Omental fat pad (tissue), 4 donors: ENCODE results near the gene CMBL. TPM values are rescaled to one million over a fixed set of nuclear protein-coding genes. Genes with fewer than 3 reads are reported as not detected.

Experiments
- ATAC-seq: fragments of 150-250 bp; one replicate; pipeline ENCODE4 v1.9.1; 2016; ENCODE audit warnings: mild to moderate bottlenecking, moderate library complexity; ENCODE audit not compliant: low FRiP score
- DNase-seq: peaks from one replicate; pipeline ENCODE4 v3.0.0-alpha.2; 2019; ENCODE audit warnings: low spot score
- total RNA-seq, 4 donors: library from RNA; depleted of rRNA; stranded (reverse); fragments of >200 nt; gene quantifications; one replicate each; pipeline ENCODE4 v1.1.0, GENCODE V29; 2016
- TF ChIP-seq, protein P1 (sequence below), 3 donors: fragments of 450-650 bp; IDR thresholded peaks; one replicate each; pipeline ENCODE4 v1.5.1; 2016 to 2017; ENCODE audit warnings: antibody characterized with exemption in 3 of 3, mild to moderate bottlenecking in 3 of 3, moderate library complexity in 2 of 3

Gene CMBL
- total RNA-seq, 4 donors from 2014 or later = 7.1 to 16.7 (median 8.7) TPM

DNA sequence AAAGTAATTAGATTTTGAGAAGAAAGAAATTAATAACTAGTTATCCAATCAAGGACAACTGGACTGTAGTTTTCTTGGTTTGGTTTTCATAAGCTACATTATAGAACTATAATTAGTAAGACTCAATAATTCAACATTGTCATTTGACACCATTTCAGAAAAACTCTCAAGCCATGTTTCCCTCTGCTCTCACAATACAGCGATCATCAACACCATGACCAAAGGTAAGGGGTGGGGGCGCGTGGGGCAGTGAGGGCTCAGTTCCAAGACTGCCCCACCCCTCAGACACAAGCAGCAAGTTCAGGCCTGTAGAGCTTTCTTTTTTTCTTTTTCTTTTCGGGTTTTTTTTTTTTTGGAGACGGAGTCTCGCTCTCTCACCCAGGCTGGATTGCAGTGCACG, 6.4 kb downstream of the CMBL start:
- ATAC-seq = no peak
- TF ChIP-seq, protein P1, sequence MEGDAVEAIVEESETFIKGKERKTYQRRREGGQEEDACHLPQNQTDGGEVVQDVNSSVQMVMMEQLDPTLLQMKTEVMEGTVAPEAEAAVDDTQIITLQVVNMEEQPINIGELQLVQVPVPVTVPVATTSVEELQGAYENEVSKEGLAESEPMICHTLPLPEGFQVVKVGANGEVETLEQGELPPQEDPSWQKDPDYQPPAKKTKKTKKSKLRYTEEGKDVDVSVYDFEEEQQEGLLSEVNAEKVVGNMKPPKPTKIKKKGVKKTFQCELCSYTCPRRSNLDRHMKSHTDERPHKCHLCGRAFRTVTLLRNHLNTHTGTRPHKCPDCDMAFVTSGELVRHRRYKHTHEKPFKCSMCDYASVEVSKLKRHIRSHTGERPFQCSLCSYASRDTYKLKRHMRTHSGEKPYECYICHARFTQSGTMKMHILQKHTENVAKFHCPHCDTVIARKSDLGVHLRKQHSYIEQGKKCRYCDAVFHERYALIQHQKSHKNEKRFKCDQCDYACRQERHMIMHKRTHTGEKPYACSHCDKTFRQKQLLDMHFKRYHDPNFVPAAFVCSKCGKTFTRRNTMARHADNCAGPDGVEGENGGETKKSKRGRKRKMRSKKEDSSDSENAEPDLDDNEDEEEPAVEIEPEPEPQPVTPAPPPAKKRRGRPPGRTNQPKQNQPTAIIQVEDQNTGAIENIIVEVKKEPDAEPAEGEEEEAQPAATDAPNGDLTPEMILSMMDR (IDR thresholded peaks at IDR 0.05) = no peak
- DNase-seq = no peak

DNA sequence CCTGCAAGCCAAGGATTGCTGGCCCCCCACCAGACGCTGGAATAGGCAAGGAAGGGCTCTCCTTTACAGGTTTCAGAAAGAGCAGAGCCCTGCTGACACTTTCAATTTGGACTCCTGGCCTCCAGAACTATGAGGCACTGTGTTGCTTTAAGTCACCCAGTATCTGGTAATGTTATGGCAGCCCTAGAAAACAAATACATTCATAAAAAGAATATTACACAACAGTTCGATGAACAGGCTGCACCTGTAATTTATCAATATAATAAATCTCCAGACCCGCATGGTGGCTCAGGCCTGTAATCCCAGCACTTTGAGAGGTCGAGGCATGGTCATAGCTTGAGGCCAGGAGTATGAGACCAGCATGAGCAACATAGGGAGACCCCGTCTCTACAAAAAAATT, 7.5 kb downstream of the CMBL start:
- DNase-seq (no peak), ATAC-seq (no peak)
- TF ChIP-seq, protein P1 (IDR thresholded peaks at IDR 0.05) = no peak

DNA sequence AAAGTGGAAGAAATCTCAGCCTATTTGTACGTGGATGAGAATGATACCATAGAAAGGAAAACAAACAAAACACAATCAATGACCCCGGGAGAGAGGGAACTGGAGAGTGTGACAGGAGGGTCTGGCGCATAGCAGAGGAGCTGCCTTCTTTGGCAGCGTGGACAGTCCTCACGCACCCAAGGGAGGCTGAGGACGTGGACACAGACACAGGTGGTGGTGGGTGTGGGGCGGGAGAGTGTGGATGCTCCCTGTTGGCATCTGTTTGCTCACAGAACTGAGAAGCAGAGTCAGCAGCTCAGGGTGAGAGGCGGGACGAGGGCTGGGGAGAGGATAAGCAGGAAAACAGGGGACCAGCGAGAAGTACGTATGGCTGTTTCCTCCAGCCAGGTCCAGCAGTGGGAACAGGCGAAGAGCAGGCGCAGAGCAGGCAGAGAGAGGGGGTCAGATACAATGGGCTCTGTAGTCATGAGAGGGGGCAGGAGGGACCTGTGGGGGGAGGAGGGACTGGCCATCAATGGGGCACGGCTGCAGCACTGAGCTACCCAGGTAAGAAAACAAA, 10.0 kb downstream of the CMBL start:
- ATAC-seq (no peak), DNase-seq (no peak)
- TF ChIP-seq, protein P1 (IDR thresholded peaks at IDR 0.05) = no peak

DNA sequence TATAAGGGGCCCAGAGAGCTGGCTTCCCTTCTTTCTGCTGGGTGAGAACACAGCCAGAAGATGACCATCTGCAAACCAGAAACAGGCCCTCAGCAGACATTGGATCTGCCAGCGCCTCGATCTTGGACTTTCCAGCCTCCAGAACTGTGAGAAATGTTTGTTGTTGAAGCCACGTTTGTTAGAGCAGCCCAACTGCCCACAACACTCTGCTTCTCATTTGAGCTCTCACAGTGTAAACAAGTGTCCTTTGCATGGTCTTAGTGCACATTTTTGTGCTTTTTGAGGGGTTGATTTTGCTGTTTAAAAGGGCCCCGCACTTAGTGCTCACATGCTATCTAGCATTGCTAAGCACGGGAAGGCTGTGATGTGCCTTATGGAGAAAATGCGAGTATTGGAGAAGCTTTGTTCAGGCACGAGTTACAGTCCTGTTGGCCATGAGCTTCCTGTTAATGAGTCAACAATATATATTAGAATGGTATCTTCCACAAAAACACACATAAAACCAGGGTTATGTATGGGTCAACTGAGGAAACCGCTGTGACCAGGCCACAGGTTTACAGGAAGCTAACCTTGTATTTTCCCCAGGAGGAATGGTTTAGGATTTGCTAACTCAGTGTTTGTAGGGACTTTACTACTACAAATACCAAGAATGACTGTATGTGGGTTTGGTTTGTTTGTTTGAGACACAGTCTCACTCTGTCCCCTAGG, 11.9 kb downstream of the CMBL start:
- DNase-seq = no peak
- TF ChIP-seq, protein P1 (IDR thresholded peaks at IDR 0.05) = no peak
- ATAC-seq = no peak

DNA sequence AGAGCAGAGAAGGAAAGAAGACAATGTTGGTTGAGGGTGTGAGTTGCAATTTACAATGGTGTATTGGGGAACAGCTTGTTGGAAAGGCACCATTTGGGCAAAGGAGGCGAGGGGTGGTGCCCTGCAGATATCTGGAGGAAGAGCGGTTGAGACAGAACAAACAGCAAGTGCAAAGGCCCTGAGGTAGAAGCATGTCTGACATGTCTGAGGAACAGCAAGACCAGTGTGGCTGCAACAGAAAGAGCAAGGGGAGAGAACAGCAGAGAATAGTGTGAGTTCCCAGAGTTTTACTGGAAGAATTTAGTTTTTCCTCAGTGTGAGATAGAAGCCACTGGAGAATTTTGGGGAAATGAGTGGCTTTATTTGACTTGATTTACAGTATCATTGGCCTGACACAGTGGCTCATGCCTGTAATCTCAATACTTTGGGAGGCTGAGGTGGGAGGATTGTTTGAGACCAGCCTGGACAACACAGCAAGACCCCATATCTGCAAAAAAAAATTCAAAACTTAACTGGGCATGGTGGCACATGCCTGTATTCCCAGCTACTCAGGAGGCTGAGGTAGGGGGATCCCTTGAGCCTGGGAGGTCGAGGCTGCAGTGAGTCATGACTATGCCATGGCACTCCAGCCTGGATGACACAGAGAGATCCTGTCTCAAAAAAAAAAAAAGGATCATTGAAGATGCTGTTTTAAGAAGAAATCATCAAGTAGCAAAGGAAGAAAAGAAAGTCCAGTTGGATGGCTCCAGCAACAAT, 13.6 kb downstream of the CMBL start:
- no peak for DNase-seq
- TF ChIP-seq, protein P1 (IDR thresholded peaks at IDR 0.05) = no peak
- ATAC-seq = no peak

DNA sequence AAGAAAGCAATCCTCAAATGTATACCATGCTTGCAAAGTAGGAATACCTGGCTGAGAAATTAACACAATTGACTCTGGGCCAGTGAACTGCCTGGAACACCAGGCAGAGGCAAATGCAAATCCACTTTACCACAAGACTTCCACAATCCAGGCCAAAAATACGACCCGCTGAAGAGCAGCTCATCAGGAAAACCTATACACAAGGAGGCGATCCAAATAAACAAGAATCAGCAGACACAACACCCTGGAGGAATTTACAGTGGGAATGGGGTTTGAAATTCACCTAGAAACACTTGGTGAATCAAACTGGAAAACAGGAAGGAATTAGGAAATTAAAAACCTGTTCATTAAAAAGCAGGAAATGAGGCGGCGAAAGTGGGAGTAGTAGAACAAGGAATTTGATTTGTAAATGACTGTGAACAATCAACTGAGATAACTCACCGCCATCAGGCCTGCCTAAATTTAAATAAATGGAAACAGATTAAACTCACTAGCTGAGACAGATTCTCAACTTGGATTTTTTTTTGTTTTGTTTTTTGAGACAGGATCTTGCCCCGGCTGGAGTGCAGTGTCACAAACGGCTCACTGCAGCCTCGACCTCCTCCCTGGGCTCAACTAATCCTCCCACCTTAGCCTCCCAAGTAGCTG, 15.9 kb downstream of the CMBL start:
- no peak for ATAC-seq
- DNase-seq = no peak
- TF ChIP-seq, protein P1 (IDR thresholded peaks at IDR 0.05) = no peak
